WTC11 (cell line): ENCODE data around the gene POLH. TPM values are rescaled to one million over a fixed set of nuclear protein-coding genes. Genes with fewer than 3 reads are reported as not detected.

Source experiments
- ATAC-seq: fragments of 200-7000 bp; cut with Tn5 transposase; 2 replicates; pipeline ENCODE4 v1.10.0; 2021; ENCODE audit warnings: mild to moderate bottlenecking, moderate library complexity
- CTCF ChIA-PET: fragments of 300-600 bp; sonication (Branson Sonifier 250); formaldehyde crosslinking; loops from one replicate; lab custom pipeline; 2021; ENCODE audit warnings: antibody characterized with exemption; lab: Charles Lee
- POLR2A ChIA-PET: fragments of 350-600 bp; sonication (Branson Sonifier 250); formaldehyde crosslinking; loops from one replicate; lab custom pipeline; 2021; ENCODE audit warnings: antibody characterized with exemption; lab: Charles Lee
- DNase-seq: peaks from one replicate; pipeline ENCODE4 v3.0.0; 2021; ENCODE audit warnings: low spot score
- H3K27ac Mint-ChIP-seq: 2 replicates; pipeline ENCODE4 v1.8.0; 2021; ENCODE audit warnings: mixed read lengths
- H3K27me3 Mint-ChIP-seq: 2 replicates; pipeline ENCODE4 v1.8.0; 2021; ENCODE audit warnings: low read depth, mild to moderate bottlenecking, moderate library complexity, mixed read lengths
- H3K36me3 Mint-ChIP-seq: 2 replicates; pipeline ENCODE4 v1.8.0; 2021; ENCODE audit warnings: mixed read lengths
- H3K4me1 Mint-ChIP-seq: 2 replicates; pipeline ENCODE4 v1.8.0; 2022; ENCODE audit warnings: mixed read lengths
- H3K4me3 Mint-ChIP-seq: 2 replicates; pipeline ENCODE4 v1.8.0; 2021; ENCODE audit warnings: mild to moderate bottlenecking, moderate library complexity, mixed read lengths
- H3K9me3 Mint-ChIP-seq: 2 replicates; pipeline ENCODE4 v1.8.0; 2021; ENCODE audit warnings: mixed read lengths
- AFF4 ChIP-seq: sonication (generic); formaldehyde crosslinking; IDR thresholded peaks from 2 replicates; pipeline ENCODE4 v1.8.1; 2023; ENCODE audit warnings: mild to moderate bottlenecking, missing genetic modification reagents, borderline replicate concordance
- ATF2 ChIP-seq: sonication (generic); formaldehyde crosslinking; IDR thresholded peaks from 2 replicates; pipeline ENCODE4 v1.8.1; 2022; ENCODE audit warnings: low read depth, missing genetic modification reagents, borderline replicate concordance
- E2F4 ChIP-seq: sonication (generic); formaldehyde crosslinking; IDR thresholded peaks from 2 replicates; pipeline ENCODE4 v1.8.1; 2022; ENCODE audit warnings: low read depth, mild to moderate bottlenecking, moderate library complexity, missing genetic modification reagents, borderline replicate concordance
- ERG ChIP-seq: fragments of 250-450 bp; sonication (Bioruptor Pico); IDR thresholded peaks from 2 replicates; pipeline ENCODE4 v1.8.0; 2021; ENCODE audit warnings: mild to moderate bottlenecking
- HMGA2 ChIP-seq: fragments of 250-450 bp; sonication (Bioruptor Pico); IDR thresholded peaks from 2 replicates; pipeline ENCODE4 v1.4.0; 2021; ENCODE audit warnings: mild to moderate bottlenecking, moderate library complexity
- MLX ChIP-seq: sonication (generic); formaldehyde crosslinking; IDR thresholded peaks from 2 replicates; pipeline ENCODE4 v1.8.1; 2023; ENCODE audit warnings: mild to moderate bottlenecking, missing genetic modification reagents, moderate library complexity
- MYBL2 ChIP-seq: sonication (generic); formaldehyde crosslinking; IDR thresholded peaks from 2 replicates; pipeline ENCODE4 v1.8.1; 2023; ENCODE audit warnings: mild to moderate bottlenecking, moderate library complexity, missing genetic modification reagents
- PRDM15 ChIP-seq: sonication (generic); formaldehyde crosslinking; IDR thresholded peaks from 2 replicates; pipeline ENCODE4 v1.8.0; 2022; ENCODE audit warnings: missing genetic modification reagents
- RORB ChIP-seq: fragments of 250-450 bp; sonication (Bioruptor Pico); IDR thresholded peaks from 2 replicates; pipeline ENCODE4 v1.9.0; 2021; ENCODE audit warnings: mild to moderate bottlenecking
- USF2 ChIP-seq: sonication (generic); formaldehyde crosslinking; IDR thresholded peaks from 2 replicates; pipeline ENCODE4 v1.8.1; 2023; ENCODE audit warnings: mild to moderate bottlenecking, missing genetic modification reagents, moderate library complexity
- ZMAT4 ChIP-seq: fragments of 250-450 bp; sonication (Bioruptor Pico); IDR thresholded peaks from 2 replicates; pipeline ENCODE4 v1.9.0; 2021; ENCODE audit warnings: mild to moderate bottlenecking
- ZNF121 ChIP-seq: sonication (generic); formaldehyde crosslinking; IDR thresholded peaks from 2 replicates; pipeline ENCODE4 v1.8.0; 2023; ENCODE audit warnings: missing genetic modification reagents
- ZNF423 ChIP-seq: fragments of 250-450 bp; sonication (Bioruptor Pico); IDR thresholded peaks from 2 replicates; pipeline ENCODE4 v2.1.2; 2022; ENCODE audit warnings: mild to moderate bottlenecking, moderate library complexity
- ZNF671 ChIP-seq: fragments of 250-450 bp; sonication (Bioruptor Pico); IDR thresholded peaks from 2 replicates; pipeline ENCODE4 v1.8.0; 2021; ENCODE audit warnings: mild to moderate bottlenecking
- total RNA-seq: library from RNA; stranded (reverse); gene quantifications from 3 replicates; pipeline ENCODE4 v1.2.3, GENCODE V29; 2021

The POLH gene
- total RNA-seq, 1 experiment from 2014 or later: 28.0 TPM

GRCh38 chr6:43579171-43579570 lies 3.2 kb downstream of the POLH start:
- DNase-seq: no peak
- H3K27ac Mint-ChIP-seq: no peak overlapping the region
- peaks cover 15% of the 10 kb centered on the region for H3K4me1 Mint-ChIP-seq
- TF ChIP-seq ATF2 (CRISPR knock-in tag) (no peak), AFF4 (CRISPR knock-in tag) (no peak), RORB (no peak), MYBL2 (CRISPR knock-in tag) (no peak), HMGA2 (CRISPR knock-in tag) (no peak)
- H3K9me3 Mint-ChIP-seq: no peaks in the 10 kb centered on the region
- no peak for ATAC-seq
- H3K36me3 Mint-ChIP-seq: peaks cover 32% of the 10 kb centered on the region
- no peak overlapping the region for H3K4me3 Mint-ChIP-seq
- POLR2A ChIA-PET: no interaction called here
- no peaks in the 10 kb centered on the region for H3K27me3 Mint-ChIP-seq
- CTCF ChIA-PET: no interaction called here

- H3K27ac Mint-ChIP-seq: no peak overlapping the region
- H3K9me3 Mint-ChIP-seq: no peaks in the 10 kb centered on the region
- ChIA-PET POLR2A (no interaction called here), CTCF (no interaction called here)
- TF ChIP-seq ERG (CRISPR knock-in tag) (no peak), ZNF121 (CRISPR knock-in tag) (no peak), MLX (CRISPR knock-in tag) (no peak), ZMAT4 (CRISPR knock-in tag) (no peak), AFF4 (CRISPR knock-in tag) (no peak), USF2 (no peak), ZNF671 (CRISPR knock-in tag) (no peak), E2F4 (CRISPR knock-in tag) (no peak), ZNF423 (CRISPR knock-in tag) (no peak), PRDM15 (no peak)
- no peak for ATAC-seq
- H3K4me1 Mint-ChIP-seq: 0 out of 2 replicates have a peak, but pooled peaks cover 3% of the 10 kb centered on the region
- no peak for DNase-seq
- no peaks in the 10 kb centered on the region for H3K27me3 Mint-ChIP-seq
- H3K4me3 Mint-ChIP-seq: no peak overlapping the region
- peaks cover 58% of the 10 kb centered on the region for H3K36me3 Mint-ChIP-seq
These were observed 6.9 kb downstream of the POLH start for GRCh38 chr6:43582911-43583310.
